Hypothalamus (tissue), 51 donors: ENCODE measurements around the gene WNT3.

Experiments used
- DNase-seq, 51 donors: peaks; one replicate each; lab custom pipeline; 2025; lab: John Stamatoyannopoulos, UW

The WNT3 gene

DNA sequence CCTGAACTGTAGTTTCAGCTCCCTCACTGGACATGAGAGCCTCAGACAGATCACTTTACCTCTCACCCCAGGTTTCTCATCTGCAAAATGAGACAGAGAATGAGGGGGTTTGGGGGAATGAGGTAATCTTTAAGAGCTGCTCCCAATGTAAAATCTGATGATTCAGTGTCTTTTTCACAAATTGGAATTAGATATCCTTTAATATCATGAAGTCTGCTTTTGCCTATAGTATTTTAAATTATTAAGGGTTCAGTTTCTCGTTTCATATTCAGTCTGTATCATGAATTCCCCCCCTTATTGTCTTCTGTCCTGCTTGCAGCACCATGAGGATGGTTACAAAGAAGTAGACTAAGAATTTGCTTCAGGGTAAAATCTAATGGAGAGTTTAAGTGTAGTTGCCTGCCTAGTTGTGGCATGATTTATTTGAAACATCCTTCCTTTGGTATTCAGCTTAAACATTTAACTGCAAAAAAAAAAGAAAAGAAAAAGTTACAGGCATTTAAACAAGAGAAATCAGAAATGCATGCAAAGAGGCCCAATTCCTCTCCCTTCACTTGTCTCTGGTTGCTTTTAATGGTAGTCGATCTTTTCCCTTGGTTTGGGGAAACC, 77.3 kb downstream of the WNT3 start:
- no peak for DNase-seq

DNA sequence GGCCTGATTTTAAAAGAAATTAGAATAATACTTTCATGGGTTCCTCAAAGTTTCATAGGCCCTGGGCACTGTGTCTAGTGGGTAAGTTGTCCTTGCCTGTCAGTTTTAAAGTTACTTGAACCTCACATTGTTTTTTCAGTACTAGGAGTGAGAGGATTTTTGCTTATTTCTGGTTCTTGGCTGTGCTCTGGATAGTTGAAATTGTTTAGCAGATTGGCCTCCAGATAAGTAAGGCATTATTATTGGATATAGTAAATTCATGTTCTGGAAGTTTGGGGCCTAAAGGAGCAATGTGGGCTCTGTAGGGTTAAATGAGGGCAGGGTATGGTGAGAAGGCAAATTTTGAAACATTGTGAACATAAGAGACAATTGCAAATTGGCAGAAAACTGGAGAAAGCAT, 78.5 kb downstream of the WNT3 start:
- no peak for DNase-seq

DNA sequence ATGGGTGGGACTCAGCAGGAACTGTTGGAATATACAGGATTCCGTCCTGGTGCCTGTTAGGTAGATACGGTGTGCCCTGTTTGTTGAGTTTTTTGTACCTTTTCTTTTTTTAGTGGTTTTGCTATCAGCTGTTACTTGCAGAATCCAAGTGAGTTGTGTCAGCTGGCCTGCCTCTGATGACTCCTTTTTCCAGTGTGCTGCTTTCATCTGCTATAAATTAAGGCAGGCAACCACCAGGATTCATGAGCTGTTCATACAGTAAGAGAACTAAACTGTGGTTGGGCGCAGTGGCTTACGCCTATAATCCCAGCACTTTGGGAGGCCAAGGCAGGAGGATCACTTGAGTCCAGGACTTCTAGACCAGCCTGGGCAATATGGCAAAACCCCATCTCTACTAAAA, 79.9 kb downstream of the WNT3 start:
- no peak for DNase-seq

DNA sequence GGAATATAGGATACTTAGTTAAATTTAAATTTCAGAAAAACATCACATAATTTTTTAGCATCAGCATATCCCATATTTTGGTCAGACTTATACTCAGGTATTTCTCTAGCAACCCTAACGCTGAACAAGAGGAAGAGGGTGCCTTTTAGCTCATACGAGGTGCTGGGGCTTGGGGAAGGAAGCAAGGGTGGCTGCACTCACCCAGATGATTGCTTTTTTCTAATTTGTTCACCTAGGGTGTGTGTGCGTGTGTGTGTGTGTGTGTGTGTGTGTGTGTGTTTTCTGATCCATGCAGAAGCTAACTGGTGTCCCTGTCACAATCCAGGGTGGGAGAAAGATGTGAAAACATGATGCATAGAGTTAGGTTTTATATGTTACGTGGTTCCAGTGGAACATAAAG, 81.2 kb downstream of the WNT3 start:
- no peak for DNase-seq

- DNase-seq, result no peak
Measured at GRCh38 chr17:46736100-46736499, 82.4 kb downstream of the WNT3 start.

- no peak for DNase-seq
Measured at GRCh38 chr17:46733837-46734475, 84.5 kb downstream of the WNT3 start.

- DNase-seq, result peak in 21 of 51 donors; percentile 1 to 30 (median 7)
Measured at GRCh38 chr17:46732754-46733398, 85.6 kb downstream of the WNT3 start.

GRCh38 chr17:46732160-46732559, 86.3 kb downstream of the WNT3 start:
- no peak for DNase-seq

- no peak for DNase-seq
Measured at GRCh38 chr17:46730679-46731078, 87.8 kb downstream of the WNT3 start.

DNA sequence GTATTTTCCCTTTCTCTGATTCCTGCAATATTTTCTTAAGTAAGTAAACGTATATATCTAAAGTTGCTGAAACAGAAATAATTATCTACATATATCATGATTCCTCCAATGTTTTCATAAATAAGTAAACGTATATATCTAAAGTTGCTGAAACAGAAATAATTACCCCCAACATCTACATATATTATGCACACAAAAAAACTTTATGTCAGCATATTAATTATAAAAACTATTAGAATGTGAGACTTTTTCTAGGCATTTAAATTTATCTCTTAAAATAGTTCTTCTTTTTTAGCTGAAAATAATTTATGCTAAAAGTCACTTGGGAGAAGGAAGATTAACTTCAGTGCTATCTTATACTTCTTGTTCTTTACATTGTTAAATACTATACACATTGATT, 88.5 kb downstream of the WNT3 start:
- no peak for DNase-seq

DNA sequence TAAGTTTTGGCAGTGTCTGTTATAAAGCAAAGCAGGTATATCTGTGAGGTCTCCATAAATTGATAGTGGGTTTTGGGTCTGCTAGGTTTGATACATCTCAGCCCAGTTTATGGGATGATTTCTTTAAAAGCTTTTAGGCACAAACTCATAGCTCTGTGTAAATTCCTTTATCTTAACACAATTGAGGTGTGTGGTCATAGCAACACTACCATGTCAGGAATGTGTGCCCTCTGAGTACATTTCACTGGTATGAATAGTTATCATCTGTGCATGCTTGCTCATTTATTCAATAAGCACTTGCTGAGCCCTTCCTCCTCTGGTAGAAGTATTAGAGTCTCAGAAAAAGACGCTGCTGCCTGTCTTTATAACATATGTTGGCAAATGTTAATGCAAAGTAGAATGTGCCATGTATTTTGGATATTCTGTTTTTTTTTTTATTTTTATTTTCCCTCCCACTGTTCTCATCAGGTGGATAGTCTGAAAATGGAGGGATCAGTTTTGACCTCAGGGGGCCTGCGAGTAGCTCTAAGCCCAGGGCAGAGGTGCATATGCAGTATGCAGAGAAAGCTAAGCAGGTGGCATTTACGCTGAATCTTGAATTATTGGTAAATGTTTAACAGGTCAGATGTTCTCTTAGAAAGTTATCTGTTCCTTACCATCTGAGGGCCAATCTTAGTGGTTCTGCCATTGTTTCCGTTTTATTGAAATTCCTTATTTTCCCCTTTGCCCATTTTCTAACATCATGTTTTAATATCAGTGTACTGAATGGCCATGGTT, 90.7 kb downstream of the WNT3 start:
- DNase-seq, result no peak

GRCh38 chr17:46726206-46726605, 92.3 kb downstream of the WNT3 start:
- no peak for DNase-seq

DNA sequence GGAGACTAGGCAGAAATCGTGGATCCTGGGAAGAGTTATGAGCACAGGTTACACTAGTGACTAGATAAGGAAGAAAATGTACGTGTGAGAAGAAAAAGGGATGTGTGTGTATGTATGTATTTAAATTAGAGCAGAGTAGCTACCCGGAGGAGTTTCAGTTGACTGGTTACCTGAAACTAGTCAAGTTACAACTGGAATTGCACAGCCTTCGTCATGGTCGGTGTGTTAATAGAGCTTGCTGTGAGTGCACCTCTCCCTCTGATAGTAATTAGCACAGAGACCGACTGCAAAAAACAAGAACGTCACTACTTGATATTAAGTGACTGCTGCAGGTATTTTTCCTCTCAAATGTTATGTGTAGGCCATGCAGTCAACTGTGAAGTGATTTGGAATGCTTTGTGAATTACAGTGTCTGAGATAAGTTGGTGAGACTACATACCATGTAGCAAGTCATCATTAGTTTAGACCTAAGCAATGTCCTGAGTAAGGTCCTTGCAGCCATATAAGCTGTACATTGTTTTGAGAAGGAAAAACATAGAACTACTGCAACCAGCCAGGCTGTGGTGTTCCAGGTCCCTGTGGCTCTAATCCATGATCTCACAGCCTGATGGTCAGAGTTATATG, 95.7 kb downstream of the WNT3 start:
- DNase-seq, result no peak

DNA sequence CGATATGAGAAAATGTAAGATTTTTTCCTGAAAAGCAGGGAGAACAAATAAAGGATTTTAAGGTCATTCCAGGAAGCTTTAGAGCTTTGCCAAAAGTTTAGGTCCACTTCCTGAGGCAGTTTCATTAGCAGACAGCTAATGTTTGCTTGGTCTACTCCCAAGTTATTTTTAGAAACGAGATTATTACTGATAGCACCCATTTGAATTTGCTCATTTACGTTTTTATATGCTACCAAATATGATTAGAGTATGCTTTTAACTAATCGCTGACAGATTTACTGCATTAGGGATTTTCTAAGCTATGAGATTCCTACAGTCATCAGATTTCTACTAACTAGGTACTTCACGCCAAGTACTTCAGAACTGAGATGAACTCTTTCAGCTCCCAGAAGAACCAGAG, 98.1 kb downstream of the WNT3 start:
- no peak for DNase-seq

DNA sequence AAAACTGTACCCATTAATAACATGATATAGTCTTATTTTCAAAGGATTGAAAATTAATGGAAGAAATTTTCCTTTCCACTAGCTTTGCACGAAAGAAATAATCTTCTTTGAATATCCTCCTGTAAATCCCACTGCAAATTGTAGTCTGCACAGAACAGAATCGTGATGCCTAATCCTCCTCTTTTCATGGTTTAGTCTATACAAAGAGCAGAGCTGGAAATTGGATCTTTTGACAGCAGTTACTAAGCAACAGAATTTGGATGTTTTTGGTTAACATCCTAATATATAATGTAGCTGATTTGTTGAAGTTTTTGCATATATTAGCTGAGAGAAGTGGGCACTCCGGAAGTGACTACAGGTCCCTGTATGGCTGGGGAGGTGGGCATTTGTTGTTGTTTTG, 98.6 kb downstream of the WNT3 start:
- DNase-seq, result no peak

DNA sequence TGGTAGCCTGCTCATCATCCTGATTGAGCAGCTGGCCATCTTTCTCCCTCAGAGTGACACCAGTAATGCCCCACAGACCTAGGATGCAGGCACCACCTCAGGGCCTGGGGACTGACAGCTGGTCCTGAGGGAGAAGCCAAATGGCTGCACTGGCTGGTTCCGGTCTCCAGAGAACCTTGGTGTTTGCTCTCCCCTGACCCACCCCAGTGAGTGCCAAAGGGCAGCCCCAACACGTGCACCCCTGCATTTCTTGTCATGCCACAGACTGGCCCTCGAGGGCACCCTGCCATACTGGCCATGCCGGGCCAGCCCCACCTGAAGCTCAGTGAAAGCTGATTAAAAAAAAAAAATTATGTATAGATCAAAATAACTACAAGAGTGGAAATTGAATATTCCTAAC, 100.5 kb downstream of the WNT3 start:
- DNase-seq, result no peak
